ENCODE data around the gene WDR90. TPM values are rescaled to one million over a fixed set of nuclear protein-coding genes. Genes with fewer than 3 reads are reported as not detected.

The WDR90 gene
- total and polyA plus RNA-seq, 10 of the 15 experiments (the other 5 are each of a cell fraction or from before 2014, with no cell fraction given): 2.0 to 65.0 (median 16.7) TPM

GRCh38 chr16:677316-678190 lies 28.4 kb downstream of the WDR90 start:
- peaks cover 6% of the 10 kb centered on the region; the same call in 1 of the 2 replicates for H4K20me1 ChIP-seq (ENCODE audit: control insufficient read depth, insufficient read depth)
- no peak overlapping the region for H3K9ac ChIP-seq (ENCODE audit: control insufficient read depth, insufficient read depth, low read length)
- ChIA-PET CTCF (no interaction called here), SMC1A (ENCODE audit: uncharacterized antibody, unreplicated experiment) (no interaction called here), POLR2A (no interaction called here), RAD21 (ENCODE audit: unreplicated experiment) (no interaction called here)
- H2AFZ ChIP-seq (ENCODE audit: control insufficient read depth, low read depth, low read length): no peak overlapping the region
- H3K27me3 ChIP-seq (replicated peaks in 1 of 2; ENCODE audit: control insufficient read depth in 2 of 2, insufficient read depth in 2 of 2, low read length in 1 of 2): no peaks in the 10 kb centered on the region
- H3K27ac ChIP-seq (ENCODE audit: control insufficient read depth, insufficient read depth): no peak overlapping the region
- no TSS peak for BruUV-seq (replicated peaks)
- H3K4me1 ChIP-seq (ENCODE audit: control insufficient read depth, insufficient read depth, low read length): peaks cover 7% of the 10 kb centered on the region
- in situ Hi-C loops (cut with MboI): no loop called here
- H3K4me3 ChIP-seq: no peak overlapping the region
- TF ChIP-seq, protein P1, sequence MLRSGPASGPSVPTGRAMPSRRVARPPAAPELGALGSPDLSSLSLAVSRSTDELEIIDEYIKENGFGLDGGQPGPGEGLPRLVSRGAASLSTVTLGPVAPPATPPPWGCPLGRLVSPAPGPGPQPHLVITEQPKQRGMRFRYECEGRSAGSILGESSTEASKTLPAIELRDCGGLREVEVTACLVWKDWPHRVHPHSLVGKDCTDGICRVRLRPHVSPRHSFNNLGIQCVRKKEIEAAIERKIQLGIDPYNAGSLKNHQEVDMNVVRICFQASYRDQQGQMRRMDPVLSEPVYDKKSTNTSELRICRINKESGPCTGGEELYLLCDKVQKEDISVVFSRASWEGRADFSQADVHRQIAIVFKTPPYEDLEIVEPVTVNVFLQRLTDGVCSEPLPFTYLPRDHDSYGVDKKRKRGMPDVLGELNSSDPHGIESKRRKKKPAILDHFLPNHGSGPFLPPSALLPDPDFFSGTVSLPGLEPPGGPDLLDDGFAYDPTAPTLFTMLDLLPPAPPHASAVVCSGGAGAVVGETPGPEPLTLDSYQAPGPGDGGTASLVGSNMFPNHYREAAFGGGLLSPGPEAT (IDR thresholded peaks at IDR 0.05; ENCODE audit: low read depth): no peak
- no peak for TF ChIP-seq SREBF2 (IDR thresholded peaks at IDR 0.05; ENCODE audit: low read length)
- TF ChIP-seq HDGF (IDR thresholded peaks at IDR 0.05): no peak
- no peak for TF ChIP-seq LARP7 (IDR thresholded peaks at IDR 0.05)
- H3K79me2 ChIP-seq (ENCODE audit: control insufficient read depth, insufficient read depth, low read length): peaks cover 14% of the 10 kb centered on the region
- intact Hi-C loops (cut with micrococcal nuclease; ENCODE audit: unreplicated experiment): no loop called here
- no peaks in the 10 kb centered on the region for H3K9me3 ChIP-seq (replicated peaks; ENCODE audit: control insufficient read depth, insufficient read depth, low read length)
- ATAC-seq (no peak), FAIRE-seq (no peak), DNase-seq (ENCODE audit: low read depth, low spot score) (no peak)
- WGBS (ENCODE audit: insufficient coverage, insufficient replicate concordance, low lambda C conversion rate, missing lambda C conversion rate): 67% methylated on average over 54 of the region's 57 CpGs
- H3K36me3 ChIP-seq (ENCODE audit: control insufficient read depth in 2 of 2, insufficient read depth in 2 of 2, low read length in 1 of 2): peaks cover under 1 to 6% of the 10 kb centered on the region in 2 experiments; a peak in 2 of 4 replicates
- no peak overlapping the region for H3K4me2 ChIP-seq (ENCODE audit: control insufficient read depth, insufficient read depth)
